ENCODE measurements around the gene BSDC1.

DNA sequence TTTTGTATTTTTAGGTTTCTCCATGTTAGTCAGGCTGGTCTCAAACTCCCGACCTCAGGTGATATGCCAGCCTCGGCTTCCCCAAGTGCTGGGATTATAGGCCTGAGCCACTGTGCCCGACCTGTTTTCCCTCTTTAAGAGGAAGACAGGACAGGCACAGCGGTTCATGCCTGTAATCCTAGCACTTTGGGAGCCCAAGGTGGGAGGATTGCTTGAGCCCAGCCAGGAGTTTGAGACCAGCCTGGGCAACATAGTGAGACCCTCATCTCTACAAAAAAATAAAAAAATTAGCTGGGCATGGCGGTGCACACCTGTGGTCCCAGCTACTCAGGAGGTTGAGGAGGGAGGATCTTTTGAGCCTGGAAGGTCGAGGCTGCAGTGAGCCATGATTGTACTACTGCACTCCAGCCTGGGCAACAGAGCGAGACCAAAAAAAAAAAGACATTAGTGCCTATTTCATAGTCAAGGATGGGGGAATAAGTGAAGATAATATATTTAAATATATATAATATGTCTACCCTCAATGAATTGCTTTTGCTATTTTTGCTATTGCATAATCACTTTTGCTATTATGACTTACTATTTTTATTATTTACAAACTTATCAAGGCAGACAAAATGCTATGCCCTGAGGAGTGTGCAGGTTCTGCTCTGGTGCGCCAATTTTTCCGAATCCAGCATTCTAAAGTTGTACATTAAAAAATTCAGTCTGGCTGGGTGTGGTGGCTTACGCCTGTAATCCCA is 75.9 kb downstream of the BSDC1 start:
- TF ChIP-seq, protein P1, sequence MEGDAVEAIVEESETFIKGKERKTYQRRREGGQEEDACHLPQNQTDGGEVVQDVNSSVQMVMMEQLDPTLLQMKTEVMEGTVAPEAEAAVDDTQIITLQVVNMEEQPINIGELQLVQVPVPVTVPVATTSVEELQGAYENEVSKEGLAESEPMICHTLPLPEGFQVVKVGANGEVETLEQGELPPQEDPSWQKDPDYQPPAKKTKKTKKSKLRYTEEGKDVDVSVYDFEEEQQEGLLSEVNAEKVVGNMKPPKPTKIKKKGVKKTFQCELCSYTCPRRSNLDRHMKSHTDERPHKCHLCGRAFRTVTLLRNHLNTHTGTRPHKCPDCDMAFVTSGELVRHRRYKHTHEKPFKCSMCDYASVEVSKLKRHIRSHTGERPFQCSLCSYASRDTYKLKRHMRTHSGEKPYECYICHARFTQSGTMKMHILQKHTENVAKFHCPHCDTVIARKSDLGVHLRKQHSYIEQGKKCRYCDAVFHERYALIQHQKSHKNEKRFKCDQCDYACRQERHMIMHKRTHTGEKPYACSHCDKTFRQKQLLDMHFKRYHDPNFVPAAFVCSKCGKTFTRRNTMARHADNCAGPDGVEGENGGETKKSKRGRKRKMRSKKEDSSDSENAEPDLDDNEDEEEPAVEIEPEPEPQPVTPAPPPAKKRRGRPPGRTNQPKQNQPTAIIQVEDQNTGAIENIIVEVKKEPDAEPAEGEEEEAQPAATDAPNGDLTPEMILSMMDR (IDR thresholded peaks at IDR 0.05) = no peak
- no peak for TF ChIP-seq ZFX (IDR thresholded peaks at IDR 0.05; ENCODE audit: borderline replicate concordance)

All from 22Rv1 (cell line).